Fibroblast of skin of left quadriceps (primary cell): ENCODE data around the gene EXOC1L.

ENCODE experiments used
- DNase-seq, 2 experiments: peaks; one replicate each; pipeline ENCODE4 v3.0.0-alpha.2; 2013; ENCODE audit warnings: low read depth in 2 of 2

Gene EXOC1L

DNA sequence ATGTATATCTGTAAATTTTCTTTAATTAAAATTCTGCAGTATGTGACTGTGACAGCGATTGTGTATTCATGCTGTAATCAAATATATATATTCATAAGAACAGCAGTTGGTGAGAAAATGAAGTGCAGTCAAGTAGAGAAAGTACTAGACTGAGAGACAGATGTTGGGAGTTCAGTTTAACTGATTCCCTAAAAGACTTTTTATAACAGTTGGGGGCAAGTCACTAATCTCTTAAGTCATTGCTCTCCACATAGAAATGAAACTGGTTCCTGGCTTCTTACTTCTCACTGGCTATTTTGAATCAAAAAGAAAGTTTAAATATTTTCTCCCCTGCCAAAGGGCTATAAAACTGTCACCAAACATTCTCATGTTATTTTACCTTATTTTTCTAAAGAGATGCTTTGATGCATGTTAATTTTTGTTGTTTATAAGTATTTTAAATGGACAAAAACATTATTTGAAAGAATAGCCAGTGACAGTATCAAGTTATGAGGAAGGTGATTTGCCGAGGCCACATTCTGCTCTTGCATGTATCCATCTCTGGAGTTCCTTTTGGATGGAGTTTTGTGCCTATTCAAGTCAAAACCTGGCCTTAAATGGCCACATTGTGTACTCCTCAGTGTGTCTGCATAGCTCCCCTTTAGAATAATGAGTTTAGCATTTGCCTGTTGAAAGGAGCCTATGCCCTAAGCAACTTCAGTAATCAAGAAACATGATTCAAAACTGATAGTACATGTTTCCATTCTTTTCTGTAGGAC is 64.7 kb downstream of the EXOC1L start:
- DNase-seq: no peak

DNA sequence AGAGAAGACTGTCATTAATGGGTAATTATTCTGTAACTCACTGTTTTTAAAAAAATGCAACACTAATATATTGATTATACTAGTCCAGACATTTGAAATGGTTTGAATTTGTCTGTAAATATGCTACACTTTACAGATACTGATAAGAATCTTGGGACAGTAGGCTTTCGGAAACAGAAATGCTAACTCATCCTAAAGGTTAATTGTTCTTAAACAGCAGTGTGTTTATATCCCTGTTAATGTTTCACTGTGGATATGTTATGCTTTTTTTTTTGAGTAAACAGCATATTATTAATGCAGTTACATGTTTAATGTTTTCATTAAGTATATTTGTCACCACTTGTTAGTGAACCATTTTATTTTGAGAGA is 65.2 kb downstream of the EXOC1L start:
- no peak for DNase-seq
